Suprapubic skin (tissue), 4 donors: ENCODE data around the gene SERINC2. TPM values are rescaled to one million over a fixed set of nuclear protein-coding genes. Genes with fewer than 3 reads are reported as not detected.

ENCODE experiments used
- DNase-seq, 2 donors: peaks; one replicate each; pipeline ENCODE4 v3.0.0-alpha.2; 2019; ENCODE audit warnings: low spot score in 2 of 2
- H3K27ac ChIP-seq: fragments of 200-600 bp; sonication (generic); one replicate; pipeline ENCODE4 v1.5.1; 2019
- H3K27me3 ChIP-seq: fragments of 200-600 bp; sonication (generic); one replicate; pipeline ENCODE4 v1.5.1; 2019
- H3K36me3 ChIP-seq: fragments of 200-600 bp; sonication (generic); one replicate; pipeline ENCODE4 v1.5.1; 2019
- H3K4me1 ChIP-seq: fragments of 200-600 bp; sonication (generic); one replicate; pipeline ENCODE4 v1.5.1; 2019
- H3K4me3 ChIP-seq: fragments of 200-600 bp; sonication (generic); one replicate; pipeline ENCODE4 v1.5.1; 2019; ENCODE audit warnings: mild to moderate bottlenecking
- H3K9me3 ChIP-seq: fragments of 200-600 bp; sonication (generic); one replicate; pipeline ENCODE4 v1.5.1; 2019
- CTCF ChIP-seq, 2 donors: fragments of 200-600 bp in 1 of 2; fragments of 450-650 bp in 1 of 2; sonication (generic) in 1 of 2; IDR thresholded peaks; one replicate each; pipeline ENCODE4 v1.5.1; 2016 to 2019; ENCODE audit warnings: antibody characterized with exemption in 2 of 2, mild to moderate bottlenecking in 1 of 2, moderate library complexity in 1 of 2
- EP300 ChIP-seq: sonication (generic); formaldehyde crosslinking; IDR thresholded peaks from one replicate; pipeline ENCODE4 v1.6.1; 2017; ENCODE audit warnings: antibody characterized with exemption
- POLR2A ChIP-seq, 2 donors: fragments of 450-650 bp; IDR thresholded peaks; one replicate each; pipeline ENCODE4 v1.6.1; 2017; ENCODE audit warnings: antibody characterized with exemption in 2 of 2, mild to moderate bottlenecking in 2 of 2, moderate library complexity in 2 of 2
- POLR2AphosphoS5 ChIP-seq, 3 donors: sonication (generic); formaldehyde crosslinking; IDR thresholded peaks; one replicate each; pipeline ENCODE4 v1.6.1; 2017; ENCODE audit warnings: antibody characterized with exemption in 3 of 3
- WGBS: methylation state at CpG from one replicate; pipeline ENCODE4 v1.1.5; 2018; 5-methylcytosine and 5-hydroxymethylcytosine counted together
- total RNA-seq, 4 donors: library from RNA; depleted of rRNA; stranded (reverse); fragments of >200 nt; gene quantifications; one replicate each; pipeline ENCODE4 v1.1.0, GENCODE V29; 2016

Gene SERINC2
- total RNA-seq, 4 donors from 2014 or later, result 52.9 to 95.6 (median 68.3) TPM

DNA sequence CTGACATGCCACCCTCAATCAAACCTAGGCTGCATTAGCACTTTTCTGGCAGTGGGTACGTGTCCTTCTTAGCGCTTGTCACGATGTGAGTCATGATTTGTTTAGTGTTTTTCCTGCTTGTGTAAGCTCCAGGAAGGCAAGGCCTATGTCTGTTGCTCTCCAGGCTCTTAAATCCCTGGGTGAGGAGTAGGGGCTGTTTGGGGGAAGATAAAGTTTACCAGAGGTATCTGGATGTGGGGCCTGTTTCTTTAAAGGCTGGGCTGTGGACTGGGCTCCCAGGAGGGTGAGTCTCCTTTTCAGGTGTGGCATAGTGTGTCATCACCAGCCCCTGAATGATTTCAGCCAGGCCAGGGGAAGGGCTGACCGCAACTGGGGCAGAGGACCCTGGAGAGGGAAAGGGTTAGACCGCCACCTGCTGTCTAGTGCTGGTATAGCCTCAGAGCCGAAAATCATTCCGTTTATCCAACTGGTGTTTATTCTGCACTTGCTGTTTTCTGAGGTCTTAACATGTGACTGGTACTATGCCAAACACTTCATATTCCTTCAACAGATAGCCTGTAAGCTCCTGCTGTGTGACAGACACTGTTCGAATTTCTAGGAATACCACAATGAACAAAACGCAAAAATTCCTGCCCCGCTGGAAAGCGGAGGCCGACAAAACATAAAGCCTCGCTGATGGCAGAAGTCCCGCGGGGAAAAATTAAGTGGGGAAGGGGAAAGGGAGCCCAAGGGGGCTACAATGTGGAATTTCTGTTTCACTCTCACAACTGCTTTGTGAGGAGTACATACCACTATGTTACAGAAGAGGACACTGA is 9.7 kb downstream of the SERINC2 start:
- Histone ChIP-seq H3K36me3 (no peaks in the 10 kb centered on the region), H3K4me1 (peaks cover 14% of the 10 kb centered on the region), H3K9me3 (no peaks in the 10 kb centered on the region), H3K4me3 (no peak overlapping the region), H3K27me3 (no peaks in the 10 kb centered on the region), H3K27ac (no peak overlapping the region)
- TF ChIP-seq CTCF (IDR thresholded peaks at IDR 0.05), result peak; percentile 88 to 90
- no peak for TF ChIP-seq POLR2A (IDR thresholded peaks at IDR 0.05)
- TF ChIP-seq POLR2AphosphoS5 (IDR thresholded peaks at IDR 0.05), result no peak
- TF ChIP-seq EP300, result no peak
- 37% methylated on average over 15 of the region's 15 CpGs for WGBS
- peak in 1 of 2 donors; percentile 79 for DNase-seq

DNA sequence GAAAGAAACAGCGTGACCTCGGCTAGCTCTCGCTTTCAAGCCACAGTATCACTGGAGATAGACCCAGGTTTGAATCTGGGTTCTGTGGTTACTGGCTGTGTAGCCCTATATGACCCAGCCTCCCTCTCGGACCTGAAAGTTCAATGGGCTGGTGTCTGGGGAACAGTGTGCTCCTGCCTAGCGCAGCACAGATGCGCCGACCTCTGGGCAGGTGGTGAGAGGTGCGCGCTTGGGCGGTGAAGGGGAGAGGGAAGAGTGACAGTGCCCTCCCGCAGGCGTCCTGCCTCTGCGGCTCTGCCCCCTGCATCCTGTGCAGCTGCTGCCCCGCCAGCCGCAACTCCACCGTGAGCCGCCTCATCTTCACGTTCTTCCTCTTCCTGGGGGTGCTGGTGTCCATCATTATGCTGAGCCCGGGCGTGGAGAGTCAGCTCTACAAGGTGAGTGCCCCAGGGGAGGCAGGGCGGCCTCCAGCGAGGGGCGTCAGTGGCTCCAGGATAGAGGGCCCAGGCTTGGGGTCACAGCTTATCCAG is 10.5 kb downstream of the SERINC2 start:
- 81% methylated on average over 21 of the region's 23 CpGs for WGBS

DNA sequence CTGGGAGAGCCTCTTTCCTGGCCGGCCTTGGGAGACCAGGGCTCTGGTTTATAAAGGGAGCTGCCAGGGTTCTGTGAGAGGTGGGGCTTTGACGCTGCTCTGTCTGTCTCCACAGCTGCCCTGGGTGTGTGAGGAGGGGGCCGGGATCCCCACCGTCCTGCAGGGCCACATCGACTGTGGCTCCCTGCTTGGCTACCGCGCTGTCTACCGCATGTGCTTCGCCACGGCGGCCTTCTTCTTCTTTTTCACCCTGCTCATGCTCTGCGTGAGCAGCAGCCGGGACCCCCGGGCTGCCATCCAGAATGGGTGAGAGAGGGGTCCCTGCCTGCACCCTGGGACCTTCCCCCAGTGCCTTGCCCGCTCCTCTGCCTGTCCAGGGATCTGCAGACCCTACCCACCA is 11.6 kb downstream of the SERINC2 start:
- H3K4me1 ChIP-seq, result peaks cover 14% of the 10 kb centered on the region
- WGBS, result 83% methylated on average over 14 of the region's 15 CpGs
- H3K4me3 ChIP-seq, result no peak overlapping the region
- no peak for DNase-seq
- TF ChIP-seq EP300, result no peak
- TF ChIP-seq CTCF (IDR thresholded peaks at IDR 0.05), result no peak
- no peak for TF ChIP-seq POLR2A (IDR thresholded peaks at IDR 0.05)
- TF ChIP-seq POLR2AphosphoS5 (IDR thresholded peaks at IDR 0.05), result no peak
- H3K27ac ChIP-seq, result no peak overlapping the region
- H3K27me3 ChIP-seq, result no peaks in the 10 kb centered on the region
- no peaks in the 10 kb centered on the region for H3K9me3 ChIP-seq
- no peaks in the 10 kb centered on the region for H3K36me3 ChIP-seq

More for the DNA sequence above, 10.5 kb downstream of the SERINC2 start:
- Histone ChIP-seq H3K27me3 (no peaks in the 10 kb centered on the region), H3K4me3 (no peak overlapping the region), H3K27ac (no peak overlapping the region), H3K36me3 (no peaks in the 10 kb centered on the region), H3K9me3 (no peaks in the 10 kb centered on the region), H3K4me1 (peaks cover 14% of the 10 kb centered on the region)
- TF ChIP-seq POLR2A (IDR thresholded peaks at IDR 0.05) (no peak), CTCF (IDR thresholded peaks at IDR 0.05) (no peak), EP300 (no peak), POLR2AphosphoS5 (IDR thresholded peaks at IDR 0.05) (no peak)
- DNase-seq, result no peak

GRCh38 chr1:31425301-31426081 is 12.5 kb downstream of the SERINC2 start:
- no peak for DNase-seq
- no peak for TF ChIP-seq EP300
- no peak for TF ChIP-seq POLR2AphosphoS5 (IDR thresholded peaks at IDR 0.05)
- TF ChIP-seq POLR2A (IDR thresholded peaks at IDR 0.05), result no peak
- Histone ChIP-seq H3K27ac (no peak overlapping the region), H3K4me1 (peaks cover 14% of the 10 kb centered on the region), H3K9me3 (no peaks in the 10 kb centered on the region), H3K27me3 (no peaks in the 10 kb centered on the region), H3K36me3 (no peaks in the 10 kb centered on the region), H3K4me3 (no peak overlapping the region)
- 85% methylated on average over 25 of the region's 28 CpGs for WGBS

DNA sequence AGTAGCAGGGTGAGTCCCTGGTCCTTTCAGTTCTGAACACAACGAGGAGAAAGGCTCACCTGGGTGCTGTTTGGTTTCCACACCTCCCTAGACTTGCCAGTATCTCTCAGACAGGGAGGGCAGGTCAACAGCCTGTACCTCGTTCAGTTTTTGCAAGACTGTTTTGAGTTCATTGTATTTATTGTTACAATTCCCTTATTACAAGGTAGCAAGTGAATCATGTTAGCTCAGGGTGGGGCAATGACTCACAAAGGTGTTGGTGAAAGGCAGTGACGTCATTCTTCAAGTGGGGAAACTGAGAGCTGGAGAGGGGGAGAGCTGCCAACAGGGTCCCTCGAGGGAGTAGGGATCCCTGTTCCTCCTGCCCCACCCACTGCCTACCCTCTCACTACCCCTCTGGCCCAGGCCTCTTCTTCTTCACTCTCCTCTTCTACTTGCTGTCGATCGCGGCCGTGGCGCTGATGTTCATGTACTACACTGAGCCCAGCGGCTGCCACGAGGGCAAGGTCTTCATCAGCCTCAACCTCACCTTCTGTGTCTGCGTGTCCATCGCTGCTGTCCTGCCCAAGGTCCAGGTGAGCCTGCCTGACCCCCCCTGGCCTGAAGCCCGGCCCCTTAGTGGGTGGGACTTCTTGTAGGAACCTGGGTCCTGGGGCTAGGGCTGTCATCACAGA is 13.4 kb downstream of the SERINC2 start:
- Histone ChIP-seq H3K27me3 (no peaks in the 10 kb centered on the region), H3K4me3 (no peak overlapping the region), H3K27ac (no peak overlapping the region), H3K9me3 (no peaks in the 10 kb centered on the region), H3K36me3 (no peaks in the 10 kb centered on the region), H3K4me1 (peaks cover 14% of the 10 kb centered on the region)
- DNase-seq, result no peak
- TF ChIP-seq CTCF (IDR thresholded peaks at IDR 0.05) (no peak), POLR2AphosphoS5 (IDR thresholded peaks at IDR 0.05) (no peak), EP300 (no peak), POLR2A (IDR thresholded peaks at IDR 0.05) (no peak)
- WGBS, result 74% methylated on average over 14 of the region's 14 CpGs
